CD4-positive, alpha-beta T cell (primary cell): ENCODE data around the gene RPS15. TPM values are rescaled to one million over a fixed set of nuclear protein-coding genes. Genes with fewer than 3 reads are reported as not detected.

Source experiments
- ATAC-seq: fragments of 200-7000 bp; cut with Tn5 transposase; one replicate; pipeline ENCODE4 v1.10.0; 2022; ENCODE audit warnings: mild to moderate bottlenecking; ENCODE audit not compliant: poor library complexity
- CTCF ChIA-PET: fragments of 350-600 bp; sonication (Branson Sonifier 250); formaldehyde crosslinking; loops from one replicate; lab custom pipeline; 2021; ENCODE audit warnings: antibody characterized with exemption, inconsistent platforms; lab: Charles Lee
- POLR2A ChIA-PET: fragments of 350-600 bp; sonication (Branson Sonifier 250); formaldehyde crosslinking; loops from one replicate; lab custom pipeline; 2021; ENCODE audit warnings: antibody characterized with exemption, inconsistent platforms; lab: Charles Lee
- DNase-seq, 14 experiments: peaks; one replicate each; pipeline ENCODE4 v3.0.0-alpha.2; 2013 to 2020; ENCODE audit warnings: mixed read lengths in 2 of 14
- H3K27ac ChIP-seq, 2 donors: one replicate each; pipeline versions ENCODE4 v1.5.1 to v1.7.0; 2013; ENCODE audit warnings: low read length in 2 of 2, low read depth in 1 of 2, mild to moderate bottlenecking in 1 of 2
- H3K27me3 ChIP-seq, 2 experiments: 1 replicate in 1 of 2; 2 replicates in 1 of 2; pipeline versions ENCODE4 v1.6.1 to v1.7.0; 2013; ENCODE audit warnings: low read length in 2 of 2, control low read depth in 1 of 2, mild to moderate bottlenecking in 1 of 2, moderate library complexity in 1 of 2; ENCODE audit not compliant: insufficient read depth in 2 of 2, control insufficient read depth in 1 of 2
- H3K36me3 ChIP-seq: one replicate; pipeline ENCODE4 v1.6.1; 2013; ENCODE audit warnings: low read length, control low read depth; ENCODE audit not compliant: insufficient read depth
- H3K4me1 ChIP-seq: one replicate; pipeline ENCODE4 v1.6.1; 2013; ENCODE audit warnings: low read length, control low read depth; ENCODE audit not compliant: insufficient read depth
- H3K4me3 ChIP-seq: one replicate; pipeline ENCODE4 v1.5.1; 2013; ENCODE audit warnings: mild to moderate bottlenecking, low read length, moderate library complexity
- H3K9me3 ChIP-seq, 2 experiments: 1 replicate in 1 of 2; 2 replicates in 1 of 2; pipeline versions ENCODE4 v1.6.1 to v1.7.0; 2013; ENCODE audit warnings: low read length in 2 of 2, mild to moderate bottlenecking in 2 of 2, control low read depth in 1 of 2, moderate library complexity in 1 of 2; ENCODE audit not compliant: control insufficient read depth in 1 of 2, insufficient read depth in 1 of 2
- H3K27ac Mint-ChIP-seq: one replicate; pipeline ENCODE4 v1.8.0; 2020; ENCODE audit warnings: mixed read lengths
- H3K27me3 Mint-ChIP-seq: one replicate; pipeline ENCODE4 v1.8.0; 2021; ENCODE audit warnings: mixed read lengths
- H3K36me3 Mint-ChIP-seq: one replicate; pipeline ENCODE4 v1.8.0; 2021; ENCODE audit warnings: low read depth, mixed read lengths
- H3K4me1 Mint-ChIP-seq: one replicate; pipeline ENCODE4 v1.8.0; 2021; ENCODE audit warnings: low read depth, mixed read lengths
- H3K4me3 Mint-ChIP-seq: one replicate; pipeline ENCODE4 v1.8.0; 2020; ENCODE audit warnings: mild to moderate bottlenecking, mixed read lengths
- H3K9me3 Mint-ChIP-seq: one replicate; pipeline ENCODE4 v1.8.0; 2020; ENCODE audit warnings: mixed read lengths
- intact Hi-C, 2 experiments: fragments of 100-400 bp; cut with DNase I in 1 of 2; cut with micrococcal nuclease in 1 of 2; formaldehyde crosslinking; loops; one replicate each; pipeline versions ENCODE4 v1.15.1 to v1.9.0; 2023 to 2025; cut with DNase I, micrococcal nuclease
- total RNA-seq, 174 experiments: library from RNA in 2 of 174; stranded (reverse) in 2 of 174; gene quantifications; one replicate each; pipeline ENCODE4 v1.2.3 and lab custom pipeline; 2021 to 2026
- TF ChIP-seq, protein P1 (sequence below): fragments of 200-600 bp; IDR thresholded peaks from one replicate; pipeline ENCODE4 v1.8.0; 2022; ENCODE audit warnings: antibody characterized with exemption, mild to moderate bottlenecking

Gene RPS15
- total RNA-seq, 2 experiments from 2014 or later = 2,193 to 2,200 TPM

DNA sequence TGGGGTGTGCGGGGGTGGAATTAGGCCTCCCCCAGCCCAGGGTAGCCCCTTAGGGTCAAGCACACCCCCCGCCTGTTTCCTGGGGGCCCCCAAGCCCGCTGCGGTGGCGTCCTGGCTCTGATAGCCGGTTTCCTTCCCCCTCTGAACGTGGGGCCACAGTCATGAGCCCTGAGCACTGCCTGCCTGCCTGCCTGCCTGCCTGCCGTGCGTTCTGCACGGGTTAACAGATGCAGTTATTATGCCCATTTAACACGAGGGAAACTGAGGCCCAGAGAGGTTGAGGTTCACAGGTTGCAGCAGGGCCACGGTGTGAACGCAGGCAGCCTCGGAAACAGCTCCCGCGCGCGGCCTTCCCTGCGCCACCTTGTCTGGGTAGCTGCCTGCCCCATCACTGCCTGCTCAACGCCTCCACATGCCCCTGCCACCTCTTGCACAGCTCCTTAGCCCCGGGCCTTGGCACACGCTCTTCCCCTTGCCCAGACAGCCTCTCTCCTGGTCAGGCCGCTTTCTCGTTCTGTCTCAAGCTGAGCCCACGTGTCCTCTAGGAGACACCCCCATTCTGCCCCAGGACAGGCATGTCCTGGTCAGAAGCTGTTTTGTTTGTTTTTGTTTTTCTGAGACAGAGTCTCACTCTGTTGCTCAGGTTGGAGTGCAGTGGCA, 35.7 kb upstream of the RPS15 start:
- ATAC-seq (no peak), DNase-seq (no peak)
- POLR2A ChIA-PET = interaction anchor here (0.8 to 2.2 kb wide), 4 partner anchors 19 to 134 kb away, joined by 3 to 7 read pairs (median 4); partner anchors contain the start of genes CIRBP and FAM174C
- TF ChIP-seq, protein P1, sequence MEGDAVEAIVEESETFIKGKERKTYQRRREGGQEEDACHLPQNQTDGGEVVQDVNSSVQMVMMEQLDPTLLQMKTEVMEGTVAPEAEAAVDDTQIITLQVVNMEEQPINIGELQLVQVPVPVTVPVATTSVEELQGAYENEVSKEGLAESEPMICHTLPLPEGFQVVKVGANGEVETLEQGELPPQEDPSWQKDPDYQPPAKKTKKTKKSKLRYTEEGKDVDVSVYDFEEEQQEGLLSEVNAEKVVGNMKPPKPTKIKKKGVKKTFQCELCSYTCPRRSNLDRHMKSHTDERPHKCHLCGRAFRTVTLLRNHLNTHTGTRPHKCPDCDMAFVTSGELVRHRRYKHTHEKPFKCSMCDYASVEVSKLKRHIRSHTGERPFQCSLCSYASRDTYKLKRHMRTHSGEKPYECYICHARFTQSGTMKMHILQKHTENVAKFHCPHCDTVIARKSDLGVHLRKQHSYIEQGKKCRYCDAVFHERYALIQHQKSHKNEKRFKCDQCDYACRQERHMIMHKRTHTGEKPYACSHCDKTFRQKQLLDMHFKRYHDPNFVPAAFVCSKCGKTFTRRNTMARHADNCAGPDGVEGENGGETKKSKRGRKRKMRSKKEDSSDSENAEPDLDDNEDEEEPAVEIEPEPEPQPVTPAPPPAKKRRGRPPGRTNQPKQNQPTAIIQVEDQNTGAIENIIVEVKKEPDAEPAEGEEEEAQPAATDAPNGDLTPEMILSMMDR = no peak
- Histone ChIP-seq H3K4me1 (peaks cover 39% of the 10 kb centered on the region), H3K9me3 (no peaks in the 10 kb centered on the region), H3K36me3 (no peaks in the 10 kb centered on the region), H3K27ac (no peak overlapping the region), H3K4me3 (no peak overlapping the region), H3K27me3 (peaks cover 0 to 11% of the 10 kb centered on the region in 2 experiments)
- Mint-ChIP-seq H3K27me3 (no peaks in the 10 kb centered on the region), H3K36me3 (peaks cover 5% of the 10 kb centered on the region), H3K9me3 (no peaks in the 10 kb centered on the region), H3K4me1 (peaks cover 12% of the 10 kb centered on the region), H3K27ac (no peak overlapping the region), H3K4me3 (peak overlapping the region; percentile 87)
- intact Hi-C loops = loop anchor here (10.0 kb wide), 3 partner anchors 128 to 862 kb away; partner anchors contain the start of genes FAM174C (in 1 of the 2) and TCF3 (in 1 of the 2)
- CTCF ChIA-PET = interaction anchor here (0.8 kb wide), 1 partner anchor 135 kb away, joined by 3 read pairs; no protein-coding TSS in a partner anchor

GRCh38 chr19:1406774-1407527, 31.2 kb upstream of the RPS15 start:
- POLR2A ChIA-PET = no interaction called here
- Histone ChIP-seq H3K36me3 (peaks cover 21% of the 10 kb centered on the region), H3K9me3 (no peaks in the 10 kb centered on the region), H3K27me3 (peaks cover 0 to 11% of the 10 kb centered on the region in 2 experiments), H3K27ac (peak overlapping the region; percentile 52 to 73), H3K4me1 (peaks cover 56% of the 10 kb centered on the region), H3K4me3 (peak overlapping the region; percentile 51)
- TF ChIP-seq, protein P1 = peak; percentile 62
- Mint-ChIP-seq H3K27ac (peak overlapping the region; percentile 78), H3K4me3 (peak overlapping the region; percentile 92), H3K36me3 (peaks cover 28% of the 10 kb centered on the region), H3K9me3 (no peaks in the 10 kb centered on the region), H3K27me3 (no peaks in the 10 kb centered on the region), H3K4me1 (peaks cover 46% of the 10 kb centered on the region)
- DNase-seq (peak; percentile 98 to 100 (median 99)), ATAC-seq (peak; percentile 79)
- CTCF ChIA-PET = no interaction called here
- intact Hi-C loops = loop anchor here (1.0 to 10.0 kb wide), 8 partner anchors 24 to 858 kb away; partner anchors contain the start of genes NDUFS7 (in 2 of the 2), RPS15 (in 2 of the 2), BSG (in 1 of the 2) and FAM174C (in 1 of the 2)

DNA sequence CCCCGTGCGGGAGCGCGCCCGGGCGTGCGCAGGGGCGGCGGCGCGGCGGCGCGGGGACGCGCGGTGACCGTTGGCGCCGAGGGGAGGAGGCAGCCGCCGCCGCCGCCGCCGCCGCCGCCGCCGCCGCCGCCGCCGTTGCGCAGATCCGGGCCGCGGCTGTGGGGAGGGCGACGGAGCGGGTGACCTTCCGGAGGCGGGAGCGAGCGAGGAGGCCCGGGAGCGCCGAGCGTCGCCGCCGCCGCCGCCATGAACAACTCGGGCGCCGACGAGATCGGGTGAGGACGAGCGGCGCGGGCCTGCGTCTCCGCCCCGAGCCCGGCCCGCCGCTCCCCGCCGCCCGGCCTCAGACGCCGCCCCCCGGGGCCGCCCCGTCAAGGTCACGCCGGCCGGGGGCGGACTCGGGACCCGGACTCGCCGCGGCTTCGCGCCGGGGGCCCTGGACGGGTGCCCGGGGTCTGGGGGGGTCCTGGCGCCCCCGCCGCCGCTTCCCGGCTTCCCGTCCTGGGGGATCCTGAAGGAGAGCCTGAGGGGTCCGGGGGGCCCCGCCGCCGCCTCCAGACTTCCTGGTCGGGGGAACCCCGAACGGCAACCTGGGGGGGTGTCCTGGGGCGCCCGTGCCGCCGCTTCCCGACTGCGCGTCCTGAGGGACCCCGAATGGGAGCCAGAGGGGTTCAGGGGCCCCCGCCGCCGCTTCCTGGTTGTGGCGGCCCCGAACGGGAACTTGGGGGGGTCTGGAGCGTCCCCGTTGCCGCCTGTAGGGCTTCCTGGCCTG, 30.5 kb upstream of the RPS15 start, which contains the start of gene DAZAP1:
Gene DAZAP1 (plus strand): TSS at position 59 of the 772 bp plus-strand sequence. CDS start 188 bp downstream, at position 247.
- peaks cover 56% of the 10 kb centered on the region for H3K4me1 ChIP-seq
- Mint-ChIP-seq H3K36me3 (peaks cover 32% of the 10 kb centered on the region), H3K27ac (peak within 1 kb of the TSS; percentile 97), H3K4me3 (peak within 1 kb of the TSS; percentile 92), H3K9me3 (no peaks in the 10 kb centered on the region), H3K27me3 (no peaks in the 10 kb centered on the region), H3K4me1 (peaks cover 47% of the 10 kb centered on the region)
- intact Hi-C loops = loop anchor here (1.0 to 10.0 kb wide), 8 partner anchors 24 to 857 kb away; partner anchors contain the start of genes RPS15 (in 2 of the 2), BSG (in 1 of the 2), FAM174C (in 1 of the 2) and NDUFS7 (in 1 of the 2)
- ChIA-PET CTCF (interaction anchor here (1.1 kb wide), 1 partner anchor 163 kb away, joined by 3 read pairs; no protein-coding TSS in a partner anchor), POLR2A (interaction anchor here (1.2 kb wide), 1 partner anchor 60 kb away, joined by 3 read pairs; no protein-coding TSS in a partner anchor)
- H3K27ac ChIP-seq = peak within 1 kb of the TSS; percentile 91
- DNase-seq = peak in 12 of 14 experiments; percentile 14 to 71 (median 38)
- no peak for ATAC-seq
- H3K36me3 ChIP-seq = peaks cover 27% of the 10 kb centered on the region
- H3K4me3 ChIP-seq = peak within 1 kb of the TSS; percentile 89
- TF ChIP-seq, protein P1 = no peak
- peaks cover 0 to 5% of the 10 kb centered on the region in 2 experiments for H3K27me3 ChIP-seq
- no peaks in the 10 kb centered on the region for H3K9me3 ChIP-seq
